ENCODE data around the gene RDH5.
A peak's percentile ranks its signal among the peaks of the same experiment; 100 is the strongest.

Gene RDH5, protein sequence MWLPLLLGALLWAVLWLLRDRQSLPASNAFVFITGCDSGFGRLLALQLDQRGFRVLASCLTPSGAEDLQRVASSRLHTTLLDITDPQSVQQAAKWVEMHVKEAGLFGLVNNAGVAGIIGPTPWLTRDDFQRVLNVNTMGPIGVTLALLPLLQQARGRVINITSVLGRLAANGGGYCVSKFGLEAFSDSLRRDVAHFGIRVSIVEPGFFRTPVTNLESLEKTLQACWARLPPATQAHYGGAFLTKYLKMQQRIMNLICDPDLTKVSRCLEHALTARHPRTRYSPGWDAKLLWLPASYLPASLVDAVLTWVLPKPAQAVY

DNA sequence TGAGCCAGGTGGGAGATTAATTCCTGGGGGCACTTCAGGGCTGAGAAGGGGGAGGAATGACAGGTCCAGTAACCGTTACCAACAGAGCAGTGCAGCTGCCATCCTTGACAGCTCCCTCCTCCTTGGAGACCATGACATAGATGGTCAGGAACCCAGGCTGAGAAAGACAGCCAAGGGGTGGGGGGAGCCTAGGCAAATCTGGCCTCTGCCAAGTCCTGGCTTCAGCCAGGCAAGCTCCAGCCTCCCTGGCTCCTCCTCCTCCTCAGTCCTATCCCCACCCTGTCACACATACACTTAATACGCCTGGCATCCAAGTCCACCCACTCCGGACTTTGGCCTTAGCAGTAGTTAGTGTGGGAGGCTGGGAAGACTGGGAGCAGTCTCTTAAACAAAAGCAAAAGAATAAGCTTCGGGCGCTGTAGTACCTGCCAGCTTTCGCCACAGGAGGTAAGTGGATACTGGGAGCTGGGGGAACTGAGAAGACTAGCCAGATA, at the start of gene RDH5:
RDH5 (plus strand) TSS at position 323 of the 494 bp plus-strand sequence. CDS start 792 bp downstream, outside the sequence.
- ChIA-PET CTCF (interaction anchor here (1.0 to 7.8 kb wide), 7 partner anchors 9 to 73 kb away, joined by 3 to 73 read pairs (median 9); partner anchors contain the start of gene CD63), POLR2A (interaction anchor here (0.8 to 0.9 kb wide), 2 partner anchors 9 to 324 kb away, joined by 3 to 8 read pairs; partner anchors contain the start of gene CD63)
- no peak for DNase-seq (ENCODE audit: extremely low spot score)
- no peak for TF ChIP-seq CTCF (IDR thresholded peaks at IDR 0.05; ENCODE audit: control extremely low read depth, extremely low read depth, low read depth, missing control alignments)

- CTCF ChIA-PET, result interaction anchor here (1.2 to 2.8 kb wide), 3 partner anchors 10 to 20 kb away, joined by 4 to 10 read pairs (median 6); a partner anchor contains a TSS
- DNase-seq (ENCODE audit: extremely low spot score), result no peak
- POLR2A ChIA-PET, result no interaction called here
- TF ChIP-seq CTCF (IDR thresholded peaks at IDR 0.05; ENCODE audit: control extremely low read depth, extremely low read depth, low read depth, missing control alignments), result no peak
These were observed 48.4 kb upstream of the RDH5 start for GRCh38 chr12:55671746-55672145.

GRCh38 chr12:55673638-55674037, 46.6 kb upstream of the RDH5 start:
- CTCF ChIA-PET, result interaction anchor here (1.0 to 2.3 kb wide), 7 partner anchors 11 to 485 kb away, joined by 3 to 18 read pairs (median 4); no protein-coding TSS in a partner anchor
- no peak for TF ChIP-seq CTCF (IDR thresholded peaks at IDR 0.05; ENCODE audit: control extremely low read depth, extremely low read depth, low read depth, missing control alignments)
- POLR2A ChIA-PET, result interaction anchor here (0.6 kb wide), 1 partner anchor 1420 kb away, joined by 4 read pairs; no protein-coding TSS in a partner anchor
- DNase-seq (ENCODE audit: extremely low spot score), result peak; percentile 73

DNA sequence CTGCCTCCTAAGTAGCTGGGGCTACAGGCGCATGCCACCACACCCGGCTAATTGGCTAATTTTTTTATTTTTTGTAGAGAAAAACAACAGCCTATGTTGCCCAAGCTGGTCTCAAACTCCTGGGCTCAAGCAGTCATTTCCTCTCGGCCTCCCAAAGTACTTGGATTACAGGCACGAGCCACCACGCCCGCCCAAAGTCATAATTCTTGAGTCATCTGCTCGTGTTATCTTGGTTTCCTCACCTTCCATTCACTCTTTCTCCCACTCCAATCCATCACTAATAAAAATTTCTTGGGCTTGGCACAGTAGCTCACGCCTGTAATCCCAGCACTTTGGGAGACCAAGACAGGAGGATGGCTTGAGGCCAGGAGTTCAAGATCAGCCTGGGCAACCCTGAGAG, 44.5 kb upstream of the RDH5 start:
- CTCF ChIA-PET, result interaction anchor here (1.0 to 1.3 kb wide), 2 partner anchors 19 to 31 kb away, joined by 3 read pairs; no protein-coding TSS in a partner anchor
- POLR2A ChIA-PET, result no interaction called here
- no peak for DNase-seq (ENCODE audit: extremely low spot score)
- no peak for TF ChIP-seq CTCF (IDR thresholded peaks at IDR 0.05; ENCODE audit: control extremely low read depth, extremely low read depth, low read depth, missing control alignments)

GRCh38 chr12:55676707-55677106, 43.5 kb upstream of the RDH5 start:
- no peak for DNase-seq (ENCODE audit: extremely low spot score)
- POLR2A ChIA-PET, result no interaction called here
- CTCF ChIA-PET, result interaction anchor here (1.1 to 1.5 kb wide), 5 partner anchors 17 to 61 kb away, joined by 3 read pairs; partner anchors contain the start of gene ITGA7
- TF ChIP-seq CTCF (IDR thresholded peaks at IDR 0.05; ENCODE audit: control extremely low read depth, extremely low read depth, low read depth, missing control alignments), result no peak

- CTCF ChIA-PET, result no interaction called here
- TF ChIP-seq CTCF (IDR thresholded peaks at IDR 0.05; ENCODE audit: control extremely low read depth, extremely low read depth, low read depth, missing control alignments), result no peak
- POLR2A ChIA-PET, result no interaction called here
These were observed 40.5 kb upstream of the RDH5 start for GRCh38 chr12:55679691-55680090.

More at GRCh38 chr12:55679691-55680090, 40.5 kb upstream of the RDH5 start:
- no peak for DNase-seq (ENCODE audit: extremely low spot score)
